ENCODE results near the gene BNC2. TPM values are rescaled to one million over a fixed set of nuclear protein-coding genes. Genes with fewer than 3 reads are reported as not detected.

BNC2 gene
- total RNA-seq, 1 donor from 2014 or later: 5.4 TPM

GRCh38 chr9:16813838-16814237 lies 56.6 kb downstream of the BNC2 start:
- H3K4me3 Mint-ChIP-seq: no peak overlapping the region
- peaks cover 14% of the 10 kb centered on the region for H3K4me1 Mint-ChIP-seq
- no peak for TF ChIP-seq CTCF (conservative IDR thresholded peaks at IDR 0.05)
- H3K36me3 Mint-ChIP-seq (ENCODE audit: low read depth): no peaks in the 10 kb centered on the region
- H3K27ac Mint-ChIP-seq (ENCODE audit: unreplicated experiment): no peak overlapping the region
- no peaks in the 10 kb centered on the region for H3K27me3 Mint-ChIP-seq (ENCODE audit: low read depth)
- peaks cover 3% of the 10 kb centered on the region for H3K9me3 Mint-ChIP-seq
- DNase-seq (ENCODE audit: low read depth, low spot score): no peak

DNA sequence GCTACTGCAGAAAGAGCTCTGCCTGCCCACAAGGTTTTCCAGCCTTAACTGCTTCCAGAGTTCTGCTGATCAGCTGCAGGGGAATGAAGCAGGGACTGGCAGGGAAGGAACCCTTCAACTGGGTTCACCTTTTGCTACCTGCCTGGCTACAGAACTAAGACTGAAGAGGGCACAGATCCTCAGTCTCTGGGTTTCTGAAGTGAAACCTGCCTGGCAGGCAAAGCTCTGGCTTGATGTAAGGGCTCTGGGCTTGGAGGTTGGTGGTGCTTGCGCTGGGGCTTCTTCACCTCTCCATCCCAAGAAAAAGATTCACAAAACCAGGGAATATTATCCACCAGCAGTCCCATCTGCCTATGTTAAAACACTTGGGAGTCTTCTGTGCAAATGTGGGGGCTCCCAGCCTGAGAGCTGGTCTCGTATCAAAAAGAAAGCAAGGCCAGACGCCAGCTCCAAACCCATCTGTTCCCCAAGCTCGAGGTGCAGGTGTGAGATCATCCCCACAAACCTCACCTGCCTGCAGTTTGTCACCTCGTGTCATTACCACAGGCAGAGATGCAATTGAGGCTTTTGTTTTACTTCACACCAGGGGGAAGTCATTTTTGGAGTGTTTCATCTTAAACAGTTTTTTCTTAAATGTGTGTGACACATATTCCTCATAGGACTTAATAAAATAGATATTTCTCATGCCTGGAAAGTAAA lies 58.3 kb downstream of the BNC2 start:
- H3K9me3 Mint-ChIP-seq: peaks cover 3% of the 10 kb centered on the region
- no peaks in the 10 kb centered on the region for H3K36me3 Mint-ChIP-seq (ENCODE audit: low read depth)
- no peaks in the 10 kb centered on the region for H3K27me3 Mint-ChIP-seq (ENCODE audit: low read depth)
- H3K4me1 Mint-ChIP-seq: peaks cover 15% of the 10 kb centered on the region
- no peak overlapping the region for H3K27ac Mint-ChIP-seq (ENCODE audit: unreplicated experiment)
- DNase-seq (ENCODE audit: low read depth, low spot score): no peak
- H3K4me3 Mint-ChIP-seq: no peak overlapping the region
- no peak for TF ChIP-seq CTCF (conservative IDR thresholded peaks at IDR 0.05)

GRCh38 chr9:16809912-16810610 lies 60.4 kb downstream of the BNC2 start:
- Mint-ChIP-seq H3K9me3 (peaks cover 3% of the 10 kb centered on the region), H3K4me3 (no peak overlapping the region), H3K27me3 (ENCODE audit: low read depth) (no peaks in the 10 kb centered on the region), H3K36me3 (ENCODE audit: low read depth) (no peaks in the 10 kb centered on the region), H3K4me1 (peaks cover 9% of the 10 kb centered on the region), H3K27ac (ENCODE audit: unreplicated experiment) (no peak overlapping the region)
- no peak for DNase-seq (ENCODE audit: low read depth, low spot score)
- TF ChIP-seq CTCF (conservative IDR thresholded peaks at IDR 0.05): no peak

GRCh38 chr9:16806674-16807073 lies 63.8 kb downstream of the BNC2 start:
- no peaks in the 10 kb centered on the region for H3K9me3 Mint-ChIP-seq
- DNase-seq (ENCODE audit: low read depth, low spot score): no peak
- H3K36me3 Mint-ChIP-seq (ENCODE audit: low read depth): no peaks in the 10 kb centered on the region
- no peaks in the 10 kb centered on the region for H3K27me3 Mint-ChIP-seq (ENCODE audit: low read depth)
- peaks cover 12% of the 10 kb centered on the region for H3K4me1 Mint-ChIP-seq
- no peak for TF ChIP-seq CTCF (conservative IDR thresholded peaks at IDR 0.05)
- H3K4me3 Mint-ChIP-seq: no peak overlapping the region
- H3K27ac Mint-ChIP-seq (ENCODE audit: unreplicated experiment): no peak overlapping the region

DNA sequence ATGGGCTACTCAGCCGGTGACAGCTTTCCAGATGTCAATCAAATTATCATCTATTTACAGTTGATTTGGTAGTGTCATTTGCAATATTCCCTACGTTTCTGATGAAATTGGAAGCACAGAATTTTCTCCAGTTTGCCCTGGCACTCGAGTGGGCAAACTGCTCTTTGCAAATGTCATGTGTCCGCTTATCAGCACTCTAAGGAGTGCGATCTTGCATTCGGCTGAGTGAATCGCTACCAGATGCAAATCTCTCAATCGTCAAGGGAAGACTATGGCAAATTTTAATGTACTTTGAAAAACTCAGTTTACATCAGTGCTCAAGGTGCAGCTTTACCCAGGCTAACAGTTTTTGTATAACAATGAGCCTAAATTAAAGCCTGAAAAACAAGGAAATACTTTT lies 66.8 kb downstream of the BNC2 start:
- no peaks in the 10 kb centered on the region for H3K36me3 Mint-ChIP-seq (ENCODE audit: low read depth)
- H3K4me1 Mint-ChIP-seq: peaks cover 3% of the 10 kb centered on the region
- no peak for TF ChIP-seq CTCF (conservative IDR thresholded peaks at IDR 0.05)
- H3K27me3 Mint-ChIP-seq (ENCODE audit: low read depth): no peaks in the 10 kb centered on the region
- H3K27ac Mint-ChIP-seq (ENCODE audit: unreplicated experiment): no peak overlapping the region
- no peak overlapping the region for H3K4me3 Mint-ChIP-seq
- H3K9me3 Mint-ChIP-seq: no peaks in the 10 kb centered on the region
- DNase-seq (ENCODE audit: low read depth, low spot score): no peak
